C4-2B (cell line): ENCODE results near the gene RNF2.

Experiments used
- CTCF ChIP-seq: fragments of 450-650 bp; conservative IDR thresholded peaks from 2 replicates; pipeline ENCODE4 v1.5.1; 2017; ENCODE audit warnings: mild to moderate bottlenecking
- ZFX ChIP-seq: fragments of 450-650 bp; IDR thresholded peaks from 2 replicates; pipeline ENCODE4 v1.6.1; 2017

GRCh38 chr1:185110145-185110544, 64.8 kb downstream of the RNF2 start:
- TF ChIP-seq CTCF (no peak), ZFX (no peak)
